Suppressor macrophage treated with lipopolysaccharide for 4 hours (primary cell): Measurements from ENCODE around the gene TMEM269.

Source experiments
- DNase-seq: peaks from one replicate; pipeline ENCODE4 v3.0.0-alpha.2; 2020

The TMEM269 gene

GRCh38 chr1:42825036-42825851 lies 40.5 kb downstream of the TMEM269 start:
- DNase-seq = no peak

- DNase-seq = no peak
Measured at GRCh38 chr1:42830631-42831030, 45.8 kb downstream of the TMEM269 start.

GRCh38 chr1:42831273-42831672 lies 46.5 kb downstream of the TMEM269 start:
- no peak for DNase-seq

- DNase-seq = no peak
Measured at GRCh38 chr1:42832641-42833240, 48.0 kb downstream of the TMEM269 start.

- peak; percentile 41 for DNase-seq
Measured at GRCh38 chr1:42833981-42834380, 49.2 kb downstream of the TMEM269 start.

GRCh38 chr1:42834803-42835202 lies 50.0 kb downstream of the TMEM269 start:
- no peak for DNase-seq

GRCh38 chr1:42835422-42835821 lies 50.6 kb downstream of the TMEM269 start:
- DNase-seq = no peak

GRCh38 chr1:42837709-42838108 lies 52.9 kb downstream of the TMEM269 start:
- peak; percentile 61 for DNase-seq

GRCh38 chr1:42838482-42839190 lies 53.8 kb downstream of the TMEM269 start:
- DNase-seq = peak; percentile 76

GRCh38 chr1:42841010-42841409 lies 56.2 kb downstream of the TMEM269 start:
- no peak for DNase-seq

- DNase-seq = no peak
Measured at GRCh38 chr1:42841440-42842147, 56.8 kb downstream of the TMEM269 start.

GRCh38 chr1:42844592-42845140 lies 59.9 kb downstream of the TMEM269 start:
- DNase-seq = peak; percentile 79

- no peak for DNase-seq
Measured at GRCh38 chr1:42845193-42845592, 60.4 kb downstream of the TMEM269 start.

- DNase-seq = no peak
Measured at GRCh38 chr1:42845866-42846256, 61.1 kb downstream of the TMEM269 start.

- DNase-seq = peak; percentile 96
Measured at GRCh38 chr1:42846257-42847110, 61.7 kb downstream of the TMEM269 start, which contains the start of gene ZNF691. Gene ZNF691 (plus strand): TSS chr1:42846613. CDS start chr1:42849659, 3,046 bp downstream.

- DNase-seq = no peak
Measured at GRCh38 chr1:42847111-42847595, 62.4 kb downstream of the TMEM269 start.

GRCh38 chr1:42847721-42848460 lies 63.1 kb downstream of the TMEM269 start:
- no peak for DNase-seq

- DNase-seq = no peak
Measured at GRCh38 chr1:42848823-42849537, 64.2 kb downstream of the TMEM269 start.

GRCh38 chr1:42849944-42850343 lies 65.2 kb downstream of the TMEM269 start:
- no peak for DNase-seq
